HepG2 (cell line): ENCODE results near the gene SLCO2A1. TPM values are rescaled to one million over a fixed set of nuclear protein-coding genes. Genes with fewer than 3 reads are reported as not detected.

Experiments used
- BCL6 ChIP-seq: IDR thresholded peaks from 2 replicates; pipeline ENCODE4 v1.6.1; 2016; ENCODE audit warnings: missing genetic modification reagents, missing compliant biosample characterization
- BORCS8-MEF2B ChIP-seq: sonication (generic); formaldehyde crosslinking; IDR thresholded peaks from 2 replicates; pipeline ENCODE4 v1.8.0; 2022; ENCODE audit warnings: mild to moderate bottlenecking, missing genetic modification reagents
- FOXC1 ChIP-seq: sonication (generic); formaldehyde crosslinking; IDR thresholded peaks from 2 replicates; pipeline ENCODE4 v1.8.0; 2022; ENCODE audit warnings: mild to moderate bottlenecking, missing genetic modification reagents, borderline replicate concordance
- HNF4A ChIP-seq: sonication (generic); formaldehyde crosslinking; IDR thresholded peaks from 2 replicates; pipeline ENCODE4 v1.4.0; 2020; ENCODE audit warnings: missing genetic modification reagents
- NFE2 ChIP-seq: sonication (generic); formaldehyde crosslinking; IDR thresholded peaks from 2 replicates; pipeline ENCODE4 v1.4.0; 2020; ENCODE audit warnings: missing genetic modification reagents
- RERE ChIP-seq: IDR thresholded peaks from 2 replicates; pipeline ENCODE4 v1.6.1; 2016; ENCODE audit warnings: low read depth, missing genetic modification reagents, missing compliant biosample characterization
- SNAPC4 ChIP-seq: sonication (generic); formaldehyde crosslinking; IDR thresholded peaks from 2 replicates; pipeline ENCODE4 v1.4.0; 2020; ENCODE audit warnings: mild to moderate bottlenecking, missing genetic modification reagents
- ZFP90 ChIP-seq: sonication (generic); formaldehyde crosslinking; IDR thresholded peaks from 2 replicates; pipeline ENCODE4 v1.8.0; 2022; ENCODE audit warnings: missing genetic modification reagents, mild to moderate bottlenecking, inconsistent platforms, borderline replicate concordance
- ZNF800 ChIP-seq: sonication (generic); formaldehyde crosslinking; IDR thresholded peaks from 2 replicates; pipeline ENCODE4 v1.4.0; 2020; ENCODE audit warnings: missing genetic modification reagents
- polyA plus RNA-seq, 8 experiments: library from polyadenylated mRNA; depleted of rRNA in 3 of 8; stranded (reverse) in 7 of 8; unstranded in 1 of 8; fragments of >200 nt; fragmentation: Illumina TruSeq in 4 of 8; extraction: Trizol in 4 of 8; gene quantifications; 2 replicates each; pipeline versions ENCODE4 v1.2.1 to v1.2.3, GENCODE V29; 2011 to 2016; ENCODE audit warnings: low read depth in 4 of 8, missing spikeins in 1 of 8, mixed read lengths in 1 of 8; ENCODE audit not compliant: insufficient read depth in 1 of 8
- total RNA-seq, 5 experiments: library from RNA; depleted of rRNA; stranded (reverse); fragments of >200 nt; fragmentation: Illumina TruSeq; extraction: Trizol; gene quantifications; 2 replicates each; pipeline ENCODE4 v1.2.3, GENCODE V29; 2016; ENCODE audit warnings: low read depth in 1 of 5
- TF ChIP-seq, protein P1 (sequence below): sonication (generic); formaldehyde crosslinking; conservative IDR thresholded peaks from 2 replicates; pipeline ENCODE4 v1.8.0; 2022; ENCODE audit warnings: low read depth, missing genetic modification reagents
- TF ChIP-seq, protein P2 (sequence below): sonication (generic); formaldehyde crosslinking; IDR thresholded peaks from 2 replicates; pipeline ENCODE4 v1.5.0; 2020; ENCODE audit warnings: mild to moderate bottlenecking, missing genetic modification reagents

SLCO2A1 gene
- total and polyA plus RNA-seq, 2 of the 13 experiments (the other 11 are each of a cell fraction or from before 2014, with no cell fraction given): 0.04 TPM; not detected in 1

GRCh38 chr3:134057654-134058110, 28.0 kb upstream of the SLCO2A1 start (continued):
- TF ChIP-seq, protein P1, sequence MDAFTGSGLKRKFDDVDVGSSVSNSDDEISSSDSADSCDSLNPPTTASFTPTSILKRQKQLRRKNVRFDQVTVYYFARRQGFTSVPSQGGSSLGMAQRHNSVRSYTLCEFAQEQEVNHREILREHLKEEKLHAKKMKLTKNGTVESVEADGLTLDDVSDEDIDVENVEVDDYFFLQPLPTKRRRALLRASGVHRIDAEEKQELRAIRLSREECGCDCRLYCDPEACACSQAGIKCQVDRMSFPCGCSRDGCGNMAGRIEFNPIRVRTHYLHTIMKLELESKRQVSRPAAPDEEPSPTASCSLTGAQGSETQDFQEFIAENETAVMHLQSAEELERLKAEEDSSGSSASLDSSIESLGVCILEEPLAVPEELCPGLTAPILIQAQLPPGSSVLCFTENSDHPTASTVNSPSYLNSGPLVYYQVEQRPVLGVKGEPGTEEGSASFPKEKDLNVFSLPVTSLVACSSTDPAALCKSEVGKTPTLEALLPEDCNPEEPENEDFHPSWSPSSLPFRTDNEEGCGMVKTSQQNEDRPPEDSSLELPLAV (CRISPR knock-in tag): no peak
- 0 out of 2 replicates have a peak, but pooled peaks have one; percentile 13 for TF ChIP-seq RERE (CRISPR knock-in tag)
- no peak for TF ChIP-seq ZFP90 (CRISPR knock-in tag)
- TF ChIP-seq BORCS8-MEF2B: no peak
- TF ChIP-seq ZNF800 (CRISPR knock-in tag): no peak
- TF ChIP-seq BCL6 (CRISPR knock-in tag): peak; percentile 87
- TF ChIP-seq SNAPC4 (CRISPR knock-in tag): no peak
- TF ChIP-seq HNF4A (CRISPR knock-in tag): 0 out of 2 replicates have a peak, but pooled peaks have one; percentile 22
- TF ChIP-seq, protein P2, sequence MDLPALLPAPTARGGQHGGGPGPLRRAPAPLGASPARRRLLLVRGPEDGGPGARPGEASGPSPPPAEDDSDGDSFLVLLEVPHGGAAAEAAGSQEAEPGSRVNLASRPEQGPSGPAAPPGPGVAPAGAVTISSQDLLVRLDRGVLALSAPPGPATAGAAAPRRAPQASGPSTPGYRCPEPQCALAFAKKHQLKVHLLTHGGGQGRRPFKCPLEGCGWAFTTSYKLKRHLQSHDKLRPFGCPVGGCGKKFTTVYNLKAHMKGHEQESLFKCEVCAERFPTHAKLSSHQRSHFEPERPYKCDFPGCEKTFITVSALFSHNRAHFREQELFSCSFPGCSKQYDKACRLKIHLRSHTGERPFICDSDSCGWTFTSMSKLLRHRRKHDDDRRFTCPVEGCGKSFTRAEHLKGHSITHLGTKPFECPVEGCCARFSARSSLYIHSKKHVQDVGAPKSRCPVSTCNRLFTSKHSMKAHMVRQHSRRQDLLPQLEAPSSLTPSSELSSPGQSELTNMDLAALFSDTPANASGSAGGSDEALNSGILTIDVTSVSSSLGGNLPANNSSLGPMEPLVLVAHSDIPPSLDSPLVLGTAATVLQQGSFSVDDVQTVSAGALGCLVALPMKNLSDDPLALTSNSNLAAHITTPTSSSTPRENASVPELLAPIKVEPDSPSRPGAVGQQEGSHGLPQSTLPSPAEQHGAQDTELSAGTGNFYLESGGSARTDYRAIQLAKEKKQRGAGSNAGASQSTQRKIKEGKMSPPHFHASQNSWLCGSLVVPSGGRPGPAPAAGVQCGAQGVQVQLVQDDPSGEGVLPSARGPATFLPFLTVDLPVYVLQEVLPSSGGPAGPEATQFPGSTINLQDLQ (CRISPR knock-in tag): no peak
- no peak for TF ChIP-seq FOXC1
- no peak for TF ChIP-seq NFE2
